ENCODE measurements around the gene TRHDE.
"Not testable (repeated sequence)": the region's sequence is repeated elsewhere in the genome, so short reads cannot be mapped to it uniquely, and the experiment has no call there.

The TRHDE gene

GRCh38 chr12:72618764-72619163 is 346.6 kb downstream of the TRHDE start:
- no peak for DNase-seq (ENCODE audit: low read depth in 2 of 2)

GRCh38 chr12:72622556-72622955 is 350.4 kb downstream of the TRHDE start:
- DNase-seq (ENCODE audit: low read depth in 2 of 2) = no peak

GRCh38 chr12:72631926-72632685 is 359.9 kb downstream of the TRHDE start:
- no peak for DNase-seq (ENCODE audit: low read depth in 2 of 2)

GRCh38 chr12:72642706-72643105 is 370.5 kb downstream of the TRHDE start:
- DNase-seq (ENCODE audit: low read depth in 2 of 2) = no peak

- no peak for DNase-seq (ENCODE audit: low read depth in 2 of 2)
These were observed 375.0 kb downstream of the TRHDE start for GRCh38 chr12:72647139-72647538.

GRCh38 chr12:72658615-72659014 is 386.4 kb downstream of the TRHDE start:
- DNase-seq (ENCODE audit: low read depth in 2 of 2) = no peak

- DNase-seq (ENCODE audit: low read depth in 2 of 2) = not testable (repeated sequence)
These were observed 388.0 kb downstream of the TRHDE start for GRCh38 chr12:72660174-72660573.

- no peak for DNase-seq (ENCODE audit: low read depth in 2 of 2)
These were observed 401.7 kb downstream of the TRHDE start for GRCh38 chr12:72673853-72674252.

GRCh38 chr12:72676556-72676955 is 404.4 kb downstream of the TRHDE start:
- DNase-seq (ENCODE audit: low read depth in 2 of 2) = no peak

- no peak for DNase-seq (ENCODE audit: low read depth in 2 of 2)
These were observed 405.0 kb downstream of the TRHDE start for GRCh38 chr12:72677139-72677538.

- DNase-seq (ENCODE audit: low read depth in 2 of 2) = no peak
These were observed 405.7 kb downstream of the TRHDE start for GRCh38 chr12:72677846-72678245.

GRCh38 chr12:72679147-72679757 is 407.1 kb downstream of the TRHDE start:
- DNase-seq (ENCODE audit: low read depth in 2 of 2) = no peak

GRCh38 chr12:72681028-72681427 is 408.9 kb downstream of the TRHDE start:
- DNase-seq (ENCODE audit: low read depth in 2 of 2) = no peak

- DNase-seq (ENCODE audit: low read depth in 2 of 2) = no peak
These were observed 412.3 kb downstream of the TRHDE start for GRCh38 chr12:72684491-72684890.

- no peak for DNase-seq (ENCODE audit: low read depth in 2 of 2)
These were observed 420.2 kb downstream of the TRHDE start for GRCh38 chr12:72692338-72692737.

GRCh38 chr12:72694193-72694592 is 422.0 kb downstream of the TRHDE start:
- DNase-seq (ENCODE audit: low read depth in 2 of 2) = no peak

GRCh38 chr12:72699362-72699761 is 427.2 kb downstream of the TRHDE start:
- DNase-seq (ENCODE audit: low read depth in 2 of 2) = no peak

- DNase-seq (ENCODE audit: low read depth in 2 of 2) = not testable (repeated sequence)
These were observed 439.9 kb downstream of the TRHDE start for GRCh38 chr12:72712025-72712424.

- DNase-seq (ENCODE audit: low read depth in 2 of 2) = no peak
These were observed 444.1 kb downstream of the TRHDE start for GRCh38 chr12:72716221-72716620.

- no peak for DNase-seq (ENCODE audit: low read depth in 2 of 2)
These were observed 444.9 kb downstream of the TRHDE start for GRCh38 chr12:72717036-72717435.
